Measurements from ENCODE around the gene DRAXIN.

Gene DRAXIN

GRCh38 chr1:11684070-11684469, 7.4 kb upstream of the DRAXIN start:
- DNase-seq: no peak

GRCh38 chr1:11685210-11685752, 6.2 kb upstream of the DRAXIN start:
- no peak for DNase-seq

GRCh38 chr1:11688506-11688905, 3.0 kb upstream of the DRAXIN start:
- no peak for DNase-seq

GRCh38 chr1:11690397-11691301, 861 bp upstream of the DRAXIN start:
- DNase-seq: peak in 3 of 56 donors; percentile 12 to 55 (median 23)

GRCh38 chr1:11691928-11692711, 610 bp downstream of the DRAXIN start:
- DNase-seq: no peak

- DNase-seq: peak in 9 of 56 donors; percentile 6 to 55 (median 25)
Measured at GRCh38 chr1:11693024-11693590, 1.6 kb downstream of the DRAXIN start.

GRCh38 chr1:11693917-11694316, 2.4 kb downstream of the DRAXIN start:
- DNase-seq: no peak

GRCh38 chr1:11695861-11696260, 4.4 kb downstream of the DRAXIN start:
- DNase-seq: no peak

- DNase-seq: no peak
Measured at GRCh38 chr1:11697188-11697892, 5.8 kb downstream of the DRAXIN start.

GRCh38 chr1:11697893-11698210, 6.3 kb downstream of the DRAXIN start:
- DNase-seq: no peak

GRCh38 chr1:11700601-11701467, 9.3 kb downstream of the DRAXIN start:
- DNase-seq: peak in 1 of 56 donors; percentile 34

GRCh38 chr1:11701551-11701961, 10.0 kb downstream of the DRAXIN start:
- DNase-seq: peak in 54 of 56 donors; percentile 26 to 89 (median 71)

GRCh38 chr1:11701981-11702803, 10.7 kb downstream of the DRAXIN start:
- no peak for DNase-seq

GRCh38 chr1:11703357-11704193, 12.1 kb downstream of the DRAXIN start:
- no peak for DNase-seq

- DNase-seq: no peak
Measured at GRCh38 chr1:11704194-11704529, 12.7 kb downstream of the DRAXIN start.

GRCh38 chr1:11704691-11705475, 13.4 kb downstream of the DRAXIN start:
- DNase-seq: no peak

- no peak for DNase-seq
Measured at GRCh38 chr1:11705596-11705995, 14.1 kb downstream of the DRAXIN start.

- DNase-seq: no peak
Measured at GRCh38 chr1:11706292-11706691, 14.8 kb downstream of the DRAXIN start.

Measured in nucleus accumbens (tissue), 56 donors.